HepG2 (cell line): ENCODE results near the gene MXD3. TPM values are rescaled to one million over a fixed set of nuclear protein-coding genes. Genes with fewer than 3 reads are reported as not detected.

Experiments used
- ATAC-seq: fragments of 200-7000 bp; cut with Tn5 transposase; 3 replicates; pipeline ENCODE4 v1.9.1; 2020; ENCODE audit warnings: mild to moderate bottlenecking, moderate library complexity
- BruUV-seq: library from RNA; stranded (reverse); fragments of 400-500 nt; replicated peaks from 2 replicates; lab custom pipeline; 2021; lab: Mats Ljungman, UMichigan
- CTCF ChIA-PET: fragments of 300-600 bp; formaldehyde crosslinking; extraction: SDS; loops from one replicate; lab custom pipeline; 2021; ENCODE audit warnings: low total read pairs, inconsistent platforms, low intra/inter-chr PET ratio; lab: Yijun Ruan, JAX
- POLR2A ChIA-PET: fragments of 350-600 bp; sonication (Branson Sonifier 250); formaldehyde crosslinking; loops from one replicate; lab custom pipeline; 2020; ENCODE audit warnings: antibody characterized with exemption, inconsistent platforms; lab: Yijun Ruan, JAX
- DNase-seq: peaks from one replicate; pipeline ENCODE4 v3.0.0-alpha.2; 2015; ENCODE audit warnings: low spot score
- FAIRE-seq: peaks from 3 replicates; lab custom pipeline; 2011; peaks lifted over from hg19 to GRCh38; lab: Jason Lieb, UNC
- H2AFZ ChIP-seq: one replicate; pipeline ENCODE4 v1.6.1; 2011; ENCODE audit warnings: low read length, inconsistent platforms
- H3K27ac ChIP-seq: fragments of 300-600 bp; 3 replicates; pipeline ENCODE4 v1.8.0; 2011; ENCODE audit warnings: mixed run types, mild to moderate bottlenecking, mixed read lengths, low read length, inconsistent platforms; ENCODE audit not compliant: insufficient read depth; ENCODE audit errors: extremely low read length
- H3K27me3 ChIP-seq, 2 experiments: fragments of 200-600 bp in 1 of 2; 2 replicates in 1 of 2; 3 replicates in 1 of 2; pipeline versions ENCODE4 v1.6.0 to v1.8.0; 2011; ENCODE audit warnings: low read length in 2 of 2, mild to moderate bottlenecking in 2 of 2, moderate library complexity in 2 of 2, inconsistent platforms in 1 of 2; ENCODE audit not compliant: insufficient read depth in 2 of 2, control insufficient read depth in 1 of 2
- H3K36me3 ChIP-seq, 2 experiments: fragments of 200-600 bp in 1 of 2; replicated peaks in 1 of 2; 2 replicates in 1 of 2; 3 replicates in 1 of 2; pipeline versions ENCODE4 v1.5.1 to v1.8.0; 2011; ENCODE audit warnings: low read length in 2 of 2, inconsistent platforms in 1 of 2; ENCODE audit not compliant: insufficient read depth in 2 of 2, control insufficient read depth in 1 of 2
- H3K4me1 ChIP-seq: 2 replicates; pipeline ENCODE4 v1.5.1; 2012; ENCODE audit warnings: low read length, inconsistent platforms; ENCODE audit not compliant: insufficient read depth
- H3K4me2 ChIP-seq: 2 replicates; pipeline ENCODE4 v1.6.0; 2011; ENCODE audit warnings: low read depth, low read length, inconsistent platforms
- H3K4me3 ChIP-seq, 3 experiments: fragments of 200-600 bp in 1 of 3; sonication (generic), shearing (Covaris generic) in 1 of 3; replicated peaks in 1 of 3; 2 replicates each; pipeline ENCODE4 v1.5.1; 2011 to 2016; ENCODE audit warnings: low read length in 3 of 3, inconsistent platforms in 2 of 3, low read depth in 2 of 3, mild to moderate bottlenecking in 2 of 3, control low read depth in 1 of 3, mixed read lengths in 1 of 3; ENCODE audit not compliant: insufficient read depth in 1 of 3
- H3K79me2 ChIP-seq: one replicate; pipeline ENCODE4 v1.6.1; 2011; ENCODE audit warnings: low read length, inconsistent platforms; ENCODE audit not compliant: insufficient read depth
- H3K9ac ChIP-seq: 2 replicates; pipeline ENCODE4 v1.6.0; 2011; ENCODE audit warnings: mild to moderate bottlenecking, low read depth, low read length, inconsistent platforms; ENCODE audit not compliant: insufficient read depth
- H3K9me3 ChIP-seq: 2 replicates; pipeline ENCODE4 v1.5.1; 2012; ENCODE audit warnings: mild to moderate bottlenecking, low read length
- H4K20me1 ChIP-seq: 2 replicates; pipeline ENCODE4 v1.6.0; 2011; ENCODE audit warnings: inconsistent platforms, mild to moderate bottlenecking, low read length, moderate library complexity; ENCODE audit not compliant: insufficient read depth
- AHDC1 ChIP-seq: sonication (generic); formaldehyde crosslinking; IDR thresholded peaks from 2 replicates; pipeline ENCODE4 v1.5.1; 2020; ENCODE audit warnings: mild to moderate bottlenecking, missing genetic modification reagents, borderline replicate concordance
- ETV6 ChIP-seq: sonication (generic); formaldehyde crosslinking; conservative IDR thresholded peaks from 2 replicates; pipeline ENCODE4 v1.4.0; 2020; ENCODE audit warnings: missing genetic modification reagents
- HMGXB3 ChIP-seq: sonication (generic); formaldehyde crosslinking; IDR thresholded peaks from 2 replicates; pipeline ENCODE4 v1.4.0; 2020; ENCODE audit warnings: missing genetic modification reagents, borderline replicate concordance
- HNRNPUL1 ChIP-seq: fragments of 200-400 bp; formaldehyde crosslinking; IDR thresholded peaks from 2 replicates; pipeline ENCODE4 v1.6.1; 2017; ENCODE audit warnings: low read depth, mild to moderate bottlenecking, low read length, moderate library complexity
- KAT2B ChIP-seq: fragments of 150-350 bp; IDR thresholded peaks from 2 replicates; pipeline ENCODE4 v1.6.1; 2014; ENCODE audit warnings: low read depth, low read length, borderline replicate concordance
- KDM6A ChIP-seq: IDR thresholded peaks from 2 replicates; pipeline ENCODE4 v1.6.1; 2016; ENCODE audit warnings: low read depth
- MAFG ChIP-seq: sonication (generic); formaldehyde crosslinking; IDR thresholded peaks from 2 replicates; pipeline ENCODE4 v1.5.1; 2020; ENCODE audit warnings: mild to moderate bottlenecking, missing genetic modification reagents
- MBD4 ChIP-seq: IDR thresholded peaks from 2 replicates; pipeline ENCODE4 v1.6.1; 2012; ENCODE audit warnings: low read length, inconsistent platforms, borderline replicate concordance
- RFX3 ChIP-seq: IDR thresholded peaks from 2 replicates; pipeline ENCODE4 v1.6.1; 2016; ENCODE audit warnings: missing biosample characterization, missing genetic modification reagents
- SALL2 ChIP-seq: sonication (generic); formaldehyde crosslinking; IDR thresholded peaks from 2 replicates; pipeline ENCODE4 v1.8.1; 2023; ENCODE audit warnings: mild to moderate bottlenecking, missing genetic modification reagents, inconsistent platforms
- ZBTB3 ChIP-seq: sonication (generic); formaldehyde crosslinking; IDR thresholded peaks from 2 replicates; pipeline ENCODE4 v1.4.0; 2020; ENCODE audit warnings: low read depth, mild to moderate bottlenecking, moderate library complexity, missing genetic modification reagents, borderline replicate concordance
- ZNF543 ChIP-seq: sonication (generic); formaldehyde crosslinking; IDR thresholded peaks from 2 replicates; pipeline ENCODE4 v1.4.0; 2020; ENCODE audit warnings: mild to moderate bottlenecking, missing genetic modification reagents
- ZNF710 ChIP-seq: sonication (generic); formaldehyde crosslinking; IDR thresholded peaks from 2 replicates; pipeline ENCODE4 v1.5.0; 2020; ENCODE audit warnings: mild to moderate bottlenecking, missing genetic modification reagents, borderline replicate concordance
- WGBS: methylation state at CpG from one replicate; pipeline ENCODE4 v1.1.6; 2017; ENCODE audit warnings: low lambda C conversion rate; 5-methylcytosine and 5-hydroxymethylcytosine counted together
- in situ Hi-C: cut with HindIII; loops from 2 replicates; pipeline ENCODE4 v1.10.0; 2017; ENCODE audit warnings: low pct_unique_long_range_greater_than_20kb; ENCODE audit not compliant: extremely low pct_ligation_motif_present
- intact Hi-C: fragments of 100-400 bp; cut with micrococcal nuclease; formaldehyde crosslinking; loops from one replicate; pipeline ENCODE4 v1.10.0; 2022; ENCODE audit not compliant: unreplicated experiment
- polyA plus RNA-seq, 8 experiments: library from polyadenylated mRNA; depleted of rRNA in 3 of 8; stranded (reverse) in 7 of 8; unstranded in 1 of 8; fragments of >200 nt; fragmentation: Illumina TruSeq in 4 of 8; extraction: Trizol in 4 of 8; gene quantifications; 2 replicates each; pipeline versions ENCODE4 v1.2.1 to v1.2.3, GENCODE V29; 2011 to 2016; ENCODE audit warnings: low read depth in 4 of 8, missing spikeins in 1 of 8, mixed read lengths in 1 of 8; ENCODE audit not compliant: insufficient read depth in 1 of 8
- total RNA-seq, 5 experiments: library from RNA; depleted of rRNA; stranded (reverse); fragments of >200 nt; fragmentation: Illumina TruSeq; extraction: Trizol; gene quantifications; 2 replicates each; pipeline ENCODE4 v1.2.3, GENCODE V29; 2016; ENCODE audit warnings: low read depth in 1 of 5

The MXD3 gene
- total and polyA plus RNA-seq, 2 of the 13 experiments (the other 11 are each of a cell fraction or from before 2014, with no cell fraction given), result 10.5 to 12.8 TPM

GRCh38 chr5:177316005-177316404 lies 4.3 kb upstream of the MXD3 start:
- BruUV-seq, result no TSS peak
- Histone ChIP-seq H4K20me1 (0 out of 2 replicates have a peak, but pooled peaks cover 5% of the 10 kb centered on the region), H3K27me3 (no peaks in the 10 kb centered on the region), H3K27ac (no peak overlapping the region), H3K4me1 (peaks cover 43% of the 10 kb centered on the region), H2AFZ (no peak overlapping the region), H3K79me2 (peaks cover 4% of the 10 kb centered on the region), H3K4me2 (no peak overlapping the region), H3K9ac (no peak overlapping the region), H3K36me3 (peaks cover 4 to 12% of the 10 kb centered on the region in 2 experiments; a peak in 2 of 5 replicates), H3K4me3 (no peak overlapping the region), H3K9me3 (no peaks in the 10 kb centered on the region)
- CTCF ChIA-PET, result interaction anchor here (1.6 kb wide), 1 partner anchor 138 kb away, joined by 3 read pairs; no protein-coding TSS in a partner anchor
- in situ Hi-C loops (no loop called here), intact Hi-C loops (loop anchor here (5.0 kb wide), 1 partner anchor 51 kb away; no protein-coding TSS in a partner anchor)
- WGBS, result 98% methylated on average over 3 of the region's 3 CpGs
- POLR2A ChIA-PET, result interaction anchor here (1.0 kb wide), 1 partner anchor 63 kb away, joined by 4 read pairs; no protein-coding TSS in a partner anchor
- DNase-seq (no peak), FAIRE-seq (no peak), ATAC-seq (no peak)
- TF ChIP-seq KDM6A (CRISPR knock-in tag), result no peak
- no peak for TF ChIP-seq ZNF543
- TF ChIP-seq HMGXB3, result no peak
- no peak for TF ChIP-seq ZNF710 (CRISPR knock-in tag)
- TF ChIP-seq MAFG (CRISPR knock-in tag), result no peak
- no peak for TF ChIP-seq KAT2B
- no peak for TF ChIP-seq AHDC1 (CRISPR knock-in tag)
- no peak for TF ChIP-seq ETV6 (CRISPR knock-in tag)
- TF ChIP-seq HNRNPUL1, result no peak
- no peak for TF ChIP-seq SALL2 (CRISPR knock-in tag)
- TF ChIP-seq MBD4, result no peak
- no peak for TF ChIP-seq RFX3 (CRISPR knock-in tag)
- TF ChIP-seq ZBTB3 (CRISPR knock-in tag), result no peak
